Astrocyte of the spinal cord (primary cell): ENCODE results near the gene CCDC93.
"Not testable (repeated sequence)": the region's sequence is repeated elsewhere in the genome, so short reads cannot be mapped to it uniquely, and the experiment has no call there.

Experiments
- DNase-seq: peaks from one replicate; pipeline ENCODE4 v3.0.0; 2011; ENCODE audit warnings: low read depth, low spot score
- H3K4me3 ChIP-seq: 2 replicates; pipeline ENCODE4 v1.5.1; 2011; ENCODE audit warnings: low read depth, mild to moderate bottlenecking, low read length, moderate library complexity
- CTCF ChIP-seq: IDR thresholded peaks from 2 replicates; pipeline ENCODE4 v1.5.1; 2012; ENCODE audit warnings: low read depth, mild to moderate bottlenecking, low read length, inconsistent platforms
- in situ Hi-C: cut with HindIII; loops from 2 replicates; pipeline ENCODE4 v1.10.0; 2017; ENCODE audit warnings: low sequenced_read_pairs

Gene CCDC93

GRCh38 chr2:118032169-118033013, 18.5 kb upstream of the CCDC93 start:
- no peak overlapping the region for H3K4me3 ChIP-seq
- peak; percentile 31 for DNase-seq
- peak; percentile 79 for TF ChIP-seq CTCF
- in situ Hi-C loops: no loop called here

DNA sequence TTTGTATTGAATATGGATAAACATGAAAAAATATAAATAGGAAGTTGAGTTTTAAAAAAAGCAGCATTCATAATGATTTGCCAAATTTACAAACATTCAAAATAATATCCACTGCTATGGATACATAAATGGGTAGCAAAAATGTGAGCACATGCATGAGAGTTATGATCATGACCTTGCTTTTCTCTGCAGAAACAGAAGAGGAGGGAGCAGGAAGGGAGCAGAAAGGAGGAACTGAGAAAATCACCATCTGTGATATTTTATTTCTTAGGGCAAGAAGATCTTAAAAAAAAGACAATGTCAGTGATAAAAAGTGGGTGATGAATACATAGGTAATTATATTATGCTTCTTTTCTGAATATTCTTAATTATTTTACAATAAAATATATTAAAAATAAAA, 17.7 kb upstream of the CCDC93 start:
- in situ Hi-C loops: no loop called here

DNA sequence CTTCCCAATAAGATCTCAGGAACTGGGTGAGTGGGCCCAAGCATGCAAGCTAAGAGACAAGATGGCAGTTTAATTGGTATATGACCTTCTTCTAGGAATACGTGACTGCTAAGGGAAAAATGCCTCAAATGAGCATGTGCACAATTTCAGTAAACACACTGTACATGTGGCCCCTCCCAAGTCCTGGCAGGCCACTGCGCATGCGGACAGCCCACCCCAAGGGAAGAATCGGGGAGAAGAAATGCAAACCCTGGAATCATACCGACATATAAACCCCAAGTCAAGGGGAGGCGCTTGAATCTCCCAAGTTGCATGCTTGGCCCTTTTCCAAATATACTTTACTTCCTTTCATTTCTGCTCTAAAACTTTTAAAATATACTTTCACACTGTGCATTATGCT, 15.2 kb upstream of the CCDC93 start:
- TF ChIP-seq CTCF: no peak
- no peak overlapping the region for H3K4me3 ChIP-seq
- in situ Hi-C loops: no loop called here
- DNase-seq: no peak

More for the DNA sequence above, 17.7 kb upstream of the CCDC93 start:
- DNase-seq: no peak
- H3K4me3 ChIP-seq: no peak overlapping the region
- TF ChIP-seq CTCF: no peak

DNA sequence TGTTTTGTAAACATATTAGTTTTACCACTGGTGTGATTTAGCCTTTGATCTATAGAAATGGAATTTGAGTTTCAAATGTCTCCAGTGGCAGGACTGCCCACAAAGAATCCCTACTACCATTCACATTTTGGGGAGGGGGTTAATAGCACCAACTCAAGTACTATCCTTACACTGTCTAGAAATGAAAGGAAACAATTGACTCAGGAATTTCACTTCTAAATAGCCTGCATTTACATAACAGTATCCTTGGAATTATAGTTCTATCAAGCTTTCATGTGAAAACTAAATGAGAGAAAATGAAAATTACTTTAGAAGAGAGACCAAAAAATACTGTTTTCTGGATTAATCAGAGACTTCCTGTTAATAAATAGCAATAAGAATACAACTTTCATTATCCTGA, 7.5 kb upstream of the CCDC93 start:
- TF ChIP-seq CTCF: no peak
- in situ Hi-C loops: no loop called here
- no peak for DNase-seq
- H3K4me3 ChIP-seq: no peak overlapping the region

GRCh38 chr2:118019821-118020220, 6.0 kb upstream of the CCDC93 start:
- TF ChIP-seq CTCF: no peak
- in situ Hi-C loops: no loop called here
- DNase-seq: no peak
- H3K4me3 ChIP-seq: no peak overlapping the region

DNA sequence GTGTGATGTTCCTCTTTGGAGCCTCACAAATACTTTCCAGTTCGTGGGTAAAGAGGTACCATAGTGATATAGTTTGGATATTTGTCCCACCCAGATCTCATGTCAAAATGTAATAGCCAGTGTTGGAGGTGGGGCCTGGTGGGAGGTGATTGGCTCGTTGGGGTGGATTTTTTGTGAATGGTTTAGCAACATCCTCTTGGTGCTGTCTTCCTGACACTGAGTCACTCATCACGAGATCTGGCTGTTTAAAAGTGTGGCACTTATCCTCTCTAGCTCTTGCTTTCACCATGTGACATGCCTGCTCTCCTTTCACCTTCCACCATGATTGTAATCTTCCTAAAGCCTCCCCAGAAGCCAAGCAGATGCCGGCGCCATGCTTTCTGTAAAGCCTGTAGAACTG, 3.0 kb upstream of the CCDC93 start:
- TF ChIP-seq CTCF: no peak
- no peak for DNase-seq
- no peak overlapping the region for H3K4me3 ChIP-seq
- in situ Hi-C loops: no loop called here

- H3K4me3 ChIP-seq, DNase-seq, in situ Hi-C loops: not testable (repeated sequence)
Observed at GRCh38 chr2:118015761-118016160, 1.9 kb upstream of the CCDC93 start.
